ENCODE data around the gene FOSL1. TPM values are rescaled to one million over a fixed set of nuclear protein-coding genes. Genes with fewer than 3 reads are reported as not detected.

FOSL1 gene
- polyA plus RNA-seq, 3 donors, result 2.5 to 28.2 (median 2.5) TPM

- Histone ChIP-seq H4K20me1 (ENCODE audit: insufficient read depth, low read length) (no peaks in the 10 kb centered on the region), H3K4me3 (replicated peaks in 1 of 3; ENCODE audit: low read depth in 2 of 3, low read length in 3 of 3) (no peak overlapping the region), H3K4me2 (replicated peaks; ENCODE audit: extremely low read depth, low read length, poor library complexity, severe bottlenecking) (no peak overlapping the region), H3K36me3 (replicated peaks in 1 of 2; ENCODE audit: control insufficient read depth in 1 of 2, insufficient read depth in 2 of 2, low read length in 2 of 2) (peaks cover 12 to 28% of the 10 kb centered on the region in 2 donors), H3K27ac (ENCODE audit: low read depth in 1 of 2, low read length in 2 of 2) (no peak overlapping the region), H3K9me3 (replicated peaks in 1 of 2; ENCODE audit: control insufficient read depth in 1 of 2, insufficient read depth in 1 of 2, low read length in 2 of 2) (no peaks in the 10 kb centered on the region), H3K27me3 (ENCODE audit: control insufficient read depth in 2 of 2, insufficient read depth in 2 of 2, low read length in 2 of 2) (no peaks in the 10 kb centered on the region), H3K9ac (ENCODE audit: insufficient read depth, low read length, poor library complexity, severe bottlenecking) (no peak overlapping the region), H2AFZ (ENCODE audit: insufficient read depth, low read depth, low read length, poor library complexity, severe bottlenecking) (no peak overlapping the region), H3K79me2 (ENCODE audit: insufficient read depth, low read length) (peaks cover 6% of the 10 kb centered on the region), H3K4me1 (ENCODE audit: control insufficient read depth in 1 of 2, insufficient read depth in 2 of 2, low read length in 2 of 2) (peaks cover 25 to 34% of the 10 kb centered on the region in 2 donors)
- DNase-seq, result no peak
- H3K36me3 Mint-ChIP-seq, result peaks cover 26 to 30% of the 10 kb centered on the region in 2 donors
- intact Hi-C loops (cut with micrococcal nuclease), result loop anchor here in 1 of 2 donors (5.0 kb wide), 1 partner anchor 38 kb away; the partner anchor contains the start of gene FIBP
- H3K27me3 Mint-ChIP-seq (ENCODE audit: low read depth in 3 of 3), result peaks cover 0 to 1% (median under 1%) of the 10 kb centered on the region in 3 donors
- no peaks in the 10 kb centered on the region for H3K9me3 Mint-ChIP-seq
- H3K4me1 Mint-ChIP-seq, result peaks cover 31% of the 10 kb centered on the region
- H3K27ac Mint-ChIP-seq, result peak overlapping the region in 2 of 7 donors; percentile 13 to 24
- TF ChIP-seq, protein P1, sequence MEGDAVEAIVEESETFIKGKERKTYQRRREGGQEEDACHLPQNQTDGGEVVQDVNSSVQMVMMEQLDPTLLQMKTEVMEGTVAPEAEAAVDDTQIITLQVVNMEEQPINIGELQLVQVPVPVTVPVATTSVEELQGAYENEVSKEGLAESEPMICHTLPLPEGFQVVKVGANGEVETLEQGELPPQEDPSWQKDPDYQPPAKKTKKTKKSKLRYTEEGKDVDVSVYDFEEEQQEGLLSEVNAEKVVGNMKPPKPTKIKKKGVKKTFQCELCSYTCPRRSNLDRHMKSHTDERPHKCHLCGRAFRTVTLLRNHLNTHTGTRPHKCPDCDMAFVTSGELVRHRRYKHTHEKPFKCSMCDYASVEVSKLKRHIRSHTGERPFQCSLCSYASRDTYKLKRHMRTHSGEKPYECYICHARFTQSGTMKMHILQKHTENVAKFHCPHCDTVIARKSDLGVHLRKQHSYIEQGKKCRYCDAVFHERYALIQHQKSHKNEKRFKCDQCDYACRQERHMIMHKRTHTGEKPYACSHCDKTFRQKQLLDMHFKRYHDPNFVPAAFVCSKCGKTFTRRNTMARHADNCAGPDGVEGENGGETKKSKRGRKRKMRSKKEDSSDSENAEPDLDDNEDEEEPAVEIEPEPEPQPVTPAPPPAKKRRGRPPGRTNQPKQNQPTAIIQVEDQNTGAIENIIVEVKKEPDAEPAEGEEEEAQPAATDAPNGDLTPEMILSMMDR (IDR thresholded peaks at IDR 0.05), result no peak
- 100% methylated on average over 1 of the region's 2 CpGs for WGBS (ENCODE audit: insufficient coverage)
- no peak overlapping the region for H3K4me3 Mint-ChIP-seq
Measured at GRCh38 chr11:65925397-65925796, 25.2 kb upstream of the FOSL1 start.

DNA sequence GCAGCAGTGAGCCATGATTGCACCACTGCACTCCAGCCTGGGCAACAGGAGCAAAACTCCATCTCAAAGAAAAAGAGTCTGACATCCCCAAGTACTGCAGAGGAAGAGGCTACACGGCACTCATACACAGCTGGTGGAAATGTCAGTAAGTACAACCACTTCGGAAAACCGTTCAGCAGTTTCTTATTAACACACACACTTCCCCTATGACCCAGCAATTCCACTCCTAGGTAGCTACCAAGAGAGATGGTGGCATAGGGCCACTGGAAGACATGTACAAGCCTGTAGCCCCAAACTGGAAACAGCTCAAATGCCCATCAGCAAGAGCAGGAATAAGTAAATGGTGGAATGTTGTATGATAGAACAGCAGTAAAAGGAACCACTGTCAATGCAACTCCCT lies 22.4 kb upstream of the FOSL1 start:
- Histone ChIP-seq H3K4me1 (ENCODE audit: control insufficient read depth in 1 of 2, insufficient read depth in 2 of 2, low read length in 2 of 2) (peaks cover 29 to 38% of the 10 kb centered on the region in 2 donors), H3K27me3 (ENCODE audit: control insufficient read depth in 2 of 2, insufficient read depth in 2 of 2, low read length in 2 of 2) (no peaks in the 10 kb centered on the region), H3K36me3 (replicated peaks in 1 of 2; ENCODE audit: control insufficient read depth in 1 of 2, insufficient read depth in 2 of 2, low read length in 2 of 2) (peaks cover 12 to 28% of the 10 kb centered on the region in 2 donors), H4K20me1 (ENCODE audit: insufficient read depth, low read length) (no peaks in the 10 kb centered on the region), H3K79me2 (ENCODE audit: insufficient read depth, low read length) (peaks cover 29% of the 10 kb centered on the region), H3K9me3 (replicated peaks in 1 of 2; ENCODE audit: control insufficient read depth in 1 of 2, insufficient read depth in 1 of 2, low read length in 2 of 2) (no peaks in the 10 kb centered on the region), H3K4me3 (replicated peaks in 1 of 3; ENCODE audit: low read depth in 2 of 3, low read length in 3 of 3) (no peak overlapping the region), H3K4me2 (replicated peaks; ENCODE audit: extremely low read depth, low read length, poor library complexity, severe bottlenecking) (no peak overlapping the region), H3K9ac (ENCODE audit: insufficient read depth, low read length, poor library complexity, severe bottlenecking) (no peak overlapping the region), H3K27ac (ENCODE audit: low read depth in 1 of 2, low read length in 2 of 2) (no peak overlapping the region), H2AFZ (ENCODE audit: insufficient read depth, low read depth, low read length, poor library complexity, severe bottlenecking) (no peak overlapping the region)
- WGBS (ENCODE audit: insufficient coverage), result 27% methylated on average over 2 of the region's 3 CpGs
- Mint-ChIP-seq H3K27me3 (ENCODE audit: low read depth in 3 of 3) (peaks cover 0 to 2% (median 1%) of the 10 kb centered on the region in 3 donors), H3K4me3 (peak overlapping the region in 1 of 2 donors; percentile 9), H3K27ac (peak overlapping the region in 2 of 7 donors; percentile 42 to 51), H3K36me3 (peaks cover 26 to 30% of the 10 kb centered on the region in 2 donors), H3K4me1 (peaks cover 29% of the 10 kb centered on the region), H3K9me3 (no peaks in the 10 kb centered on the region)
- DNase-seq, result no peak
- intact Hi-C loops (cut with micrococcal nuclease), result loop anchor here in 1 of 2 donors (5.0 kb wide), 2 partner anchors 35 to 40 kb away; partner anchors contain the start of genes FIBP and SART1
- TF ChIP-seq, protein P1 (IDR thresholded peaks at IDR 0.05), result no peak
